ENCODE results near the gene LONP2.
"Not testable (repeated sequence)": the region's sequence is repeated elsewhere in the genome, so short reads cannot be mapped to it uniquely, and the experiment has no call there.

Gene LONP2

GRCh38 chr16:48292452-48292851, 48.4 kb downstream of the LONP2 start:
- DNase-seq (ENCODE audit: low read depth in 2 of 2), result no peak

GRCh38 chr16:48294724-48295123, 50.6 kb downstream of the LONP2 start:
- DNase-seq (ENCODE audit: low read depth in 2 of 2), result no peak

GRCh38 chr16:48295488-48296281, 51.6 kb downstream of the LONP2 start:
- DNase-seq (ENCODE audit: low read depth in 2 of 2), result no peak

GRCh38 chr16:48299471-48299870, 55.4 kb downstream of the LONP2 start:
- DNase-seq (ENCODE audit: low read depth in 2 of 2), result no peak

- no peak for DNase-seq (ENCODE audit: low read depth in 2 of 2)
These were observed 56.3 kb downstream of the LONP2 start for GRCh38 chr16:48300391-48300856.

- DNase-seq (ENCODE audit: low read depth in 2 of 2), result no peak
These were observed 64.4 kb downstream of the LONP2 start for GRCh38 chr16:48308535-48308934.

DNA sequence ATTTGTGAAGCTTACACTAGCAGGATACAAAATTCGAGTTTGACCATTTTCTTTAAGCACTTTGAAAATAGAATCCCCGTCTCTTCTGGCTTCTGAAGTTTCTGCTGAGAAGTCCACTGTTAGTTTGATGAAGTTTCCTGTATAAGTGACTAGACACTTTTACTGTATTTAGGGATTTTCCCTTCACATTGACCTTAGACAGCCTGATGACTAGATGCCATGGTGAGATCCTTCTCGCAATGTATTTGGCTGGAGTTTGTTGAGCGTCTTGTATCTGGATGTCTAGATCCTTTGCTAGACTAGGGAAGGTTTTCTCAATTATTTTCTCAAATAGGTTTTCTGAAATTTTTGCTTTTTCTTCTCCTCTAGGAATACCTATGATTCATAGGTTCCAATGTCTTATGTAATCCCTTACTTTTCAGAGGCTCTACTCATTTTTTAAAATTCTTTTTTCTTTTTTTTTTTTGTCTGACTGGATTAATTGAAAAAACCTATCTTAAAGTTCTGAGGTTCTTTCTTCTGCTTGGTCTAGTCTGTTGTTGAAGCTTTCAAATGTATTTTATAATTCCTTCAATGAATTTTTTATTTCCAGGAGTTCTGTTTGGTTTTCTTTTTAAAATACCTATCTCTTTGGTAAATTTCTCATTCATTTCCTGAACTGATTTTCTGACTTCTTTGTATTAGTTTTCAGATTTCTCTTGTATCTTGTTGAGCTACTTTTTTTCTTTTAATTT, 67.0 kb downstream of the LONP2 start:
- DNase-seq (ENCODE audit: low read depth in 2 of 2), result no peak

DNA sequence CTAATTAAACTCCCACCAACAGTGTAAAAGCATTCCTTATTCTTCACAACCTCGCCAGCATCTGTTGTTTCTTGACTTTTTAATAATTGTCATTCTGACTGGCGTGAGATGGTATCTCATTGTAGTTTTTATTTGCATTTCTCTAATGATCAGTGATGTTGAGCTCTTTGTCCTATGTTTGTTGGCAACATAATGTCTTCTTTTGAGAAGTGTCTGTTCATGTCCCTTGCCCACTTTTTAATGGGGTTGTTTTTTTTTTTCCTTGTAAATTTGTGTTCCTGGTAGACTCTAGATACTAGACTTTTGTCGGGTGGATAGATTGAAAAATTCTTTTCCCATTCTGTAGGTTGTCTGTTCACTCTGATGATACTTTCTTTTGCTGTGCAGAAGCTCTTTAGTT, 69.8 kb downstream of the LONP2 start:
- DNase-seq (ENCODE audit: low read depth in 2 of 2), result not testable (repeated sequence)

DNA sequence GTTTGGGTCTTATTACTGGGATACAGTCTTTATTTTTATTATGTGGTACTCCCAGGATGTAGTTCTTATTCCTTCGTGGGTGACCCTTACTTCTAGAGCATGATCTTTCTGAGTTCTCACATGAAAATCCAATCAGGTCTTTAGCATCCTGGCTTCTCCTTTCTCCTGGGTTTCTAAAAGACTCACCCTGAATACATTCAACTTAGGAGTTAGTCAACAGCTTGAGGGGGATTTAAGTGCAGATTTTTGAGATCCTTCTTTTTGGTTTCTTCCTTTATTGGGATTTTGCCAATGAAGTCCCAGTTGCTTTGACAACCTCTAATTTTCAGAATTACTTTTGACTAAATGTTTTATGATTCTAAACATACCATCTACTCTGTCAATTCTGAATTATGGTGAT, 72.9 kb downstream of the LONP2 start:
- DNase-seq (ENCODE audit: low read depth in 2 of 2), result no peak

DNA sequence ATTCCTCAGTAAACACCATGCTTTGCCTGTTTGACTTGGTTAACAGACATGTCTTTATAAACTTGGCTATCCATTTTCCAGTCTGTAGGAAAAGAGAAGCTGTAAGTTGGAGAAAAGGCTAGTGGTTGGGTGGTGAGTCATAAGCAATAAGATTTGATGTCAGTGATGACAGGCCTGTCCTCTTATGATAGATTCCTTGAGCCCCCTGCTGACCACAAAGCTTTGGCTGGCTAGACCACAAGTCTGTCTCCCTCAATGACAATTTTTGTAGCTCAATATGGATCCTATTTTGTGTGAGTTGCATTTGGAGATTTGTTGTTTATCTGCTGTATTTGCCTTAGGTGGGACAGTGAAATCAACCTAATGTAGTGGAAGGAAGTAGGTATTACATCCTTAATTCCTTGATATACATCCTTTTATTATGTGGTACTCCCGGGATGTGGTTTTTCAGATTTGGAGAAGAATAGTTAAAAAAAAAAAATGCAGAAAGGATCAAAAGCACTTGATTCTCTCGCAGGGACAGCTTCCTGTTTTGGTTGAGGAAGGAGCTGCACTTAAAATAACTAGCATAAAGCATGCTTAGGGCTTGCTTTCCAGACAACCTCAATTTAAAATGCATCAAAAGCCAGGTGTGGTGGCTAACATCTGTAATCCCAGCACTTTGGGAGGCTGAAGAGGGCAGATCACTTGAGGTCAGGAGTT, 73.7 kb downstream of the LONP2 start:
- DNase-seq (ENCODE audit: low read depth in 2 of 2), result no peak

DNA sequence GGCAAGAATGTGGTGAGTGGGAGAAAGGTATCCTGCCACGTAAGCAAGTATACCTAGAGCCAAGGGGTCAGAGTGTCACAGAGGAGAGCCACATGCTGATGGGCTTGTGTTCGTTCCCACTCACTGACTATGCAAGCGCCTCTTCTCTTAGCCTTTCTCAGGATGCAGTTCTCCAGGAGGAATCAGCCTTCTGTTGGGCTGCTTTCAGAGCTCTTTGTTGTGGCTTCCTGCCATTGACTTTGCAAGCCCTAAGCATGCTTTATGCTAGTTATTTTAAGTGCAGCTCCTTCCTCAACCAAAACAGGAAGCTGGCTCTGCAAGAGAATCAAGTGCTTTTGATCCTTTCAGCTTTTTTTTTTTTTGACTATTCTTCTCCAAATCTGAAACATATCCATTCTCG, 74.5 kb downstream of the LONP2 start:
- no peak for DNase-seq (ENCODE audit: low read depth in 2 of 2)

GRCh38 chr16:48321317-48322036, 77.4 kb downstream of the LONP2 start:
- no peak for DNase-seq (ENCODE audit: low read depth in 2 of 2)

- DNase-seq (ENCODE audit: low read depth in 2 of 2), result no peak
These were observed 80.0 kb downstream of the LONP2 start for GRCh38 chr16:48323783-48324775.

DNA sequence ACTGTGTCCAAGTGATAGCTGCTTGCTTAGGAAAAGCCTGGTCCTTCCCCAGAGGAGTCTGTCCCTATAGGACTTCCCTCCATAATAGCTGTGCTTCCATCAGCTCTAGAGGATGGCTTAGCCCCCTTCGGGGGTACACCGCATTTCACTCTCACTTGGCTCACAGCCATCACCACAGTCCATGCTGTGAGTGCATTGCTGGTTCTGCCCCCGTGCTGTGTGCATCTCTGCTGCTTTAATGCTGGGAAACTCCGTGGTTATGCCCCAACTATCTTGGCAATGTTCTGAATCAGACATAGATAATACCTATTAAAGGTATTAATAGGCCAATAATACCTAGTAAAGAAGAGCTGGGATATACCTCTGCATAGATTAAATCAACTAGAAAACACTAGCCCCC, 82.8 kb downstream of the LONP2 start:
- DNase-seq (ENCODE audit: low read depth in 2 of 2), result no peak

GRCh38 chr16:48329138-48329537, 85.0 kb downstream of the LONP2 start:
- DNase-seq (ENCODE audit: low read depth in 2 of 2), result no peak

DNA sequence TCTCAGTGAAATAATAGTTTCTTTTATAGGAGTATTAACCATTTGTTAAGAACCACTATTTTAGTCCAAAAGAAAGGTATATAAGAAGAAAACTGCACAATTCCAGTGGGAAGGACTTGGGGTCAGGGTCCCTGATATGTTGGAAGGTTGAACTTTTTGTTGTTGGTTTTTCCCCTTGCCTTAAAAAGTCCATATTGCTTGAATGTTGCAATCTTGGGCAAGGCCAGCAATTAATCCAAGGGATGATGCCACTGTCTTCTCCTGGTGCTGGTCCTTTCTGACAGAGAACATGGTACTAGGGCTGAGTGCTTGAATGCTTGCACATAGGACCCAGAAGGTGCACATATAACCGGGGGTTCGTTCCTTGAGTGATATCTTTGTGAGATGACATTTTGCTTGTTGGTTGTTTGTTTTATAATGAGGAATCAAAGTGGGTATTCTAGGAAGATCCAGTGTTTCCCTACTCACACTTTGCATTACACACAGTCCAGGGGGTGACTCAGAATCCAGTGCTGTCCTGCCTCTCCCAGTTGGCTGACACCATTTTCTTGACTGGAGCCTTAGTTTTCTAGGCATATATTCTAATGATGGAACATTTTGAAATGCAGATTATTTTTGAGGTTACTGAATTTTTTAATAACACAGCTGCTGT, 86.2 kb downstream of the LONP2 start:
- no peak for DNase-seq (ENCODE audit: low read depth in 2 of 2)

DNA sequence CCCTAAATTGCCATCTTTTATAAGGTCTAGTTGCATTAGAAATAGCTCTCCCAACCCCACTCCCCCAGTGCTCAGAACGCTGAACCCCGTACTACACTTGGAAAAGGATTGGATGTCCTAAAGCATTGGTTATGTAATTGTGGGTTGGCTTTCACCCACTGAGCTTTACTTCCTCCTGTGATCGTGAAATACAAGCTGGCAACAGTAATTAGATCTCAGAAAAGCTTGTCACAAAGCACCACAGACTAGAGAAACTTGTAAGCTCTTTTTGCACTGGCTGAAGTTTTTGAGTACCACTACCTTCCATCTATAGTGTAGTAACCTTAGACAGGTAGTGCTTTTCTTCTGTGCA, 86.7 kb downstream of the LONP2 start:
- no peak for DNase-seq (ENCODE audit: low read depth in 2 of 2)

DNA sequence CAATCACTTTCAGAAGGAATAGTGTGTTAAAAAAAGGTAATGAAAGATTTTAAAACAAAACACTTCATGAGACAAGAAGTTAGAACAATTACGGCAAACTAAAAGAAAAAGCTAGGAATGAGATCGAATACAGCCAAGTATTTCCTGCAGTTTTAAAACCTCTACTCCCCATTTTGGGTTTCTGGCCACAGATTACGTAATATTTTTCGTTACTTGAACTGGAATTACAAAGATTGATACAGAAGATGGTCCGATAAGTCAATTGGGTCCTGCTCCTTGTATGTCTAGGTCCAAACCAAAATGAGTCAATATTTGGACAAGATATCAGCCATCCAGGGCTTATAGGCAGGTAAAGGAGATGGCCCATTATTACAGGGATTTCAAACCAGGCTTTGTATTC, 88.9 kb downstream of the LONP2 start:
- no peak for DNase-seq (ENCODE audit: low read depth in 2 of 2)

DNA sequence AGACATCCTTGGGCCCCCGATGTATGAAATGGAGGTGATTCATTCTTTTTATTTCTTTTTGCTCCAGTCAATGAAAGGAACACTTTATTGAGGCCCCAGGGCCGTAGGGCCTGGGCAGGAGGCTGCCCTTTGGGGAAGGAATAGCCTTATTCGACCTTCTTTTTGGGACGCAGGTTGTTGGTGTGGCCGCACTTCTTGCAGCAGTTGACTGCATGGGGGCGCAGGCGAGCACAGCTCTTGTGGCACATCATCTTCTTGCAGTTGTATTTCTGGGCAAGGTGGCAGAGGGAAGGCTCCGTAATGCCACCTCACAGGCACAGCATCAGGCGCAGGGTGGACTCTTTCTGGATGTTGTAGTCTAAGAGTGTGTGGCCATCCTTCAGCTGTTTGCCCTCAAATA, 90.2 kb downstream of the LONP2 start:
- DNase-seq (ENCODE audit: low read depth in 2 of 2), result no peak

GRCh38 chr16:48335961-48336360, 91.9 kb downstream of the LONP2 start:
- DNase-seq (ENCODE audit: low read depth in 2 of 2), result no peak

Data from stimulated activated CD8-positive, alpha-beta memory T cell treated with anti-CD3 and anti-CD28 coated beads, Interleukin-15, amount 100 ng/mL, for 4 hours (primary cell).